Measurements from ENCODE around the gene RANBP17. TPM values are rescaled to one million over a fixed set of nuclear protein-coding genes. Genes with fewer than 3 reads are reported as not detected.
A peak's percentile ranks its signal among the peaks of the same experiment; 100 is the strongest.
"Not testable (repeated sequence)": the region's sequence is repeated elsewhere in the genome, so short reads cannot be mapped to it uniquely, and the experiment has no call there.

Gene RANBP17
- total RNA-seq, 8 experiments from 2014 or later = 3.8 to 43.9 (median 25.5) TPM; not detected in 1

DNA sequence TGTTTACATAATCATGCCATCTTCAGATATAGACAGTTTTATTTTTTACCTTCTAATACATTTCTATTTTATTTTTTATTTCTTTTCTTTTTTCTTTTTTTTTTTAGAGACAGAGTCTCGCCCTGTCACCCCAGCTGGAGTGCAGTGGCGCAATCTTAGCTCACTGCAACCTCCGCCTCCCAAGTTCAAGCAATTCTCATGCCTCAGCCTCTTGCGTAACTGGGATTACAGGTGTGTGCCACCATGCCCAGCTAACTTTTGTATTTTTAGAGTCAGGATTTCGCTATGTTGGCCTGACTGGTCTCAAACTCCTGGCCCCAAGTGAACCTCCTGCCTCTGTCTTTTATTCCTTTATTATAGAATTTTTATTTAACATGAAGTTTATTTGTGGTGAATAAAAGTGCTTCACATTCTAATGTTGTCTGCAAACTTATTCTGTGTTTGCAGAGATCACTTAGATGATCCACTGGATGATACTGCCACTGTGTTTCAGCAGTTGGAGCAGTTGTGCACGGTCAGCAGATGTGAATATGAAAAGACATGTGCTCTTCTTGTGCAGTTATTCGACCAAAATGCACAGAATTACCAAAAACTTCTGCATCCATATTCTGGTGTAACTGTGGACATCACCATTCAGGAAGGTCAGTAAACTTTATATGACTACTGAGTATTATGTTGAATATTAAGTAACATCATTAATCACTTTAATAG, 62.2 kb downstream of the RANBP17 start:
- no peak for ATAC-seq (replicated peaks in 6 of 8)
- H3K27ac ChIP-seq = no peak overlapping the region
- 24 to 100% (median 96%) methylated on average over 2 to 7 of the region's 7 CpGs for WGBS, 10 experiments
- in situ Hi-C loops (cut with MboI; ENCODE audit: low pct_unique_long_range_greater_than_20kb in 2 of 9, low sequenced_read_pairs in 9 of 9, unreplicated experiment in 9 of 9) = no loop called here
- H3K4me3 ChIP-seq = no peak overlapping the region
- no peaks in the 10 kb centered on the region for H3K4me1 ChIP-seq (replicated peaks in 1 of 2)

DNA sequence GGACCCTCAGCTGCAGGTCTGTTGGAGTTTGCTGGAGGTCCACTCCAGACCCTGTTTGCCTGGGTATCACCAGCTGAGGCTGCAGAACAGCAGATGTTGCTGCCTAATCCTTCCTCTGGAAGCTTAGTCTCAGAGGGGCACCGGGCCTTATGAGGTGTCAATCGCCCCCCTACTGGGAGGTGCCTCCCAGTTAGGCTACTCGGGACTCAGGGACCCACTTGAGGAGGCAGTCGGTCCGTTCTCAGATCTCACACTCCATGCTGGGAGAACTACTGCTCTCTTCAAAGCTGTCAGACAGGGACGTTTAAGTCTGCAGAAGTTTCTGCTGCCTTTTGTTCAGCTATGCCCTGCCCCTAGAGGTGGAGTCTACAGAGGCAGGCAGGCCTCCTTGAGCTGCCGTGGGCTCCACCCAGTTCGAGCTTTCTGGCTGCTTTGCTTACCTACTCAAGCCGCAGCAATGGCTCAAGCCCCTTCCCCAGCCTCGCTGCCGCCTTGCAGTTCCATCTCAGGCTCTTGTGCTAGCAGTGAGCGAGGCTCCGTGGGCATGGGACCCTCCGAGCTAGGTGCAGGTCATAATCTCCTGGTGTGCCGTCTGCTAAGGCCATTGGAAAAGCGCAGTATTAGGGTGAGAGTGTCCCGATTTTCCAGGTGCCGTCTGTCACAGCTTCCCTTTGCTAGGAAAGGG, 73.9 kb downstream of the RANBP17 start:
- in situ Hi-C loops (cut with MboI; ENCODE audit: low pct_unique_long_range_greater_than_20kb in 2 of 9, low sequenced_read_pairs in 9 of 9, unreplicated experiment in 9 of 9); H3K4me3 ChIP-seq; H3K27ac ChIP-seq; ATAC-seq (replicated peaks in 6 of 8); H3K4me1 ChIP-seq (replicated peaks in 1 of 2): not testable (repeated sequence)
- WGBS, 10 experiments = 40 to 98% (median 72%) methylated on average over 2 to 6 of the region's 18 CpGs; no CpG with 5 or more reads in 5 of the 10 experiments

DNA sequence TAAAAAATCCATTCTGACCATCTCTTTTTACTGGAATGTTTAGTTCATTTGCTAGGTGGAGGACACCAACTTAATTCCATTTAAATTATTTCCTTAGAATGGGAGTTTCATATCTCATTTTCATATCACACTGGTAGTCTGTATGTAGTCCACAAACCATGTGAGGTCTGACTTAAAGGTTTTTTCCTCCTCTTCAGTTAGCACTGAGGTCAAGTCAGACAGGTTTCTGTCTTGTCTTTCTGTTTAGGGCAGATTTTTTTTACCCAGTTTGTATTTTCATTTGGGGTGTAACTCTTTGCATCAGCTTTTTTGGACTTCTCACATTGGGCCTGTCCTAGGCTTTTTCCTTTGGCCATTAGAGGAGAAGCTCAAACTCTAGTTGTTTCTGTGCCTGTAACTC, 75.3 kb downstream of the RANBP17 start:
- no peak overlapping the region for H3K27ac ChIP-seq
- H3K4me1 ChIP-seq (replicated peaks in 1 of 2) = no peaks in the 10 kb centered on the region
- in situ Hi-C loops (cut with MboI; ENCODE audit: low pct_unique_long_range_greater_than_20kb in 2 of 9, low sequenced_read_pairs in 9 of 9, unreplicated experiment in 9 of 9) = no loop called here
- no peak overlapping the region for H3K4me3 ChIP-seq
- ATAC-seq (replicated peaks in 6 of 8) = no peak

DNA sequence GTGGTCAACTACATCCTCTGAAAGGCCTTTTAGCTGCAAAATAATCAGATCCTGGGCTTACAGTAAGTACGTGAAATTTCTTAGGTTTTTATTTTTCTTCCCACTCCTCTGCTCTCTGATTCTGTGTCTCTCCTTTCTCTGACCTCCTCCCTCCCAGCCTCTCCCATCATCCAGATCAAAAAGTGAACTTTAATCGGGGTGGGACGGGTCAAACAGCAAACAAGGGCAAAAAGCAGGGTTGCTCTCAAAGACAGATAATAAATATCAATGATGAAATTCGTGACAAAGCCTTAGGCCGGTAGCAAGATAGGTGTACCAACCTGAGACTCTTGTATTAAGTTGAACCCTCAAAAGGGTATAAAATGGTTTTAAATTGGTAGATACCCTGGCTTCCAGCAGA, 76.1 kb downstream of the RANBP17 start:
- no peak overlapping the region for H3K4me3 ChIP-seq
- no peak for ATAC-seq (replicated peaks in 6 of 8)
- in situ Hi-C loops (cut with MboI; ENCODE audit: low pct_unique_long_range_greater_than_20kb in 2 of 9, low sequenced_read_pairs in 9 of 9, unreplicated experiment in 9 of 9) = no loop called here
- no peak overlapping the region for H3K27ac ChIP-seq
- WGBS, 10 experiments = 0 to 100% (median 53%) methylated on average over 1 to 5 of the region's 5 CpGs; no CpG with 5 or more reads in 2 of the 10 experiments
- no peaks in the 10 kb centered on the region for H3K4me1 ChIP-seq (replicated peaks in 1 of 2)

DNA sequence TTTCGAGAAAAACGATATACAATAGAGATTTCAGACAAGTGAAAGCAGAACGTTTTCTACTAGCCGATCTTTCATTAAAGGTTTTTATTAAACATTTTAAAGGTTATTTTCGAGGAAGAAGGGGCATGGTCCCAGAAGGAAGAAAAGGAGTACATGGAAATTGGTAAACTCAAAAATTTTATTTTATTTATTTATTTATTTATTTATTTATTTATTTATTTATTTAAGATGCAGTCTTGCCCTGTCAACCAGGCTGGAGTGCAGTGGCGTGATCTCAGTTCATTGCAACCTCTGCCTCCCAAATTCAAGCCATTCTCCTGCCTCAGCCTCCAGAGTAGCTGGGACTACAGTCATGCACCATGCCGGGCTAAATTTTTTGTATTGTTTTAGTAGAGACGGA, 77.4 kb downstream of the RANBP17 start:
- Histone ChIP-seq H3K4me1 (replicated peaks in 1 of 2) (no peaks in the 10 kb centered on the region), H3K4me3 (no peak overlapping the region), H3K27ac (no peak overlapping the region)
- in situ Hi-C loops (cut with MboI; ENCODE audit: low pct_unique_long_range_greater_than_20kb in 2 of 9, low sequenced_read_pairs in 9 of 9, unreplicated experiment in 9 of 9) = no loop called here
- ATAC-seq (replicated peaks in 6 of 8) = no peak
- 37 to 89% (median 74%) methylated on average over 4 to 8 of the region's 8 CpGs for WGBS, 10 experiments

DNA sequence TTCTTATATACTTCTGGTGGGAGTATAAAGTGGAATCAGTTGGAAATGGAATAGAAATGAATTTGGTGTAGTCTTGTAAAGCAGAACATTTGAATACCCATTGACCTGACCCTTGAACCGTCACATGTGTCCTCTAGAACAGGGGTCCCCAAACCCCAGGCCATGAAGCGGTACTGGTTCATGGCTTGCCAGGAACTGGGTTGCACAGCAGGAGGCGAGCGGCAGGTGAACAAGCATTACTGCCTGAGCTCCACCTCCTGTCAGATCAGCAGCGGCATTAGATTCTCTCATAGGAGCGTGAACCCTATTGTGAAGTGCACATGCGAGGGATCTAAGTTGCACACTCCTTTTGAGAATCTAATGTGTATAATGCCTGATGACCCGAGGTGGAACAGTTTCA, 80.0 kb downstream of the RANBP17 start:
- H3K4me1 ChIP-seq (replicated peaks in 1 of 2) = no peaks in the 10 kb centered on the region
- H3K4me3 ChIP-seq = no peak overlapping the region
- H3K27ac ChIP-seq = no peak overlapping the region
- in situ Hi-C loops (cut with MboI; ENCODE audit: low pct_unique_long_range_greater_than_20kb in 2 of 9, low sequenced_read_pairs in 9 of 9, unreplicated experiment in 9 of 9) = no loop called here
- ATAC-seq (replicated peaks in 6 of 8) = no peak
- 0 to 97% (median 85%) methylated on average over 1 to 6 of the region's 8 CpGs; no CpG with 5 or more reads in 4 of the 10 experiments for WGBS, 10 experiments

DNA sequence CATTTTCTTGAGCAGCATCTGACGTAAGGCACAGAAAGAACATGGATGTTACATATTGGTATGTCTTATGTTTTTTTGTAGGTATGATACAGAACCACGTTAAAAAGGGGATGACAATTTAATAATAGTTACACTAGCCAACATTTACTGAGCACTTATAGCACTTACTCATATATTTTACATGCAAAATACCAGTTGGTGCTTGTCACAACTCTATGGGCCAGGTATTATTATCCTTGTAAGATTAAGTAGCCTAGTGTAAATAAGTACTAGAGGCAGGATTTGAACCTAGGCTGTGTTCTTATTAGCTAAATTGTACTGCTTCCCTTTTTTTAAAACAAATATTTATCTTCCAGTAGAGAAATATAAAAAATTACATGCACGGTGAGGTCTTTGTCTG, 83.5 kb downstream of the RANBP17 start:
- Histone ChIP-seq H3K27ac (no peak overlapping the region), H3K4me1 (replicated peaks in 1 of 2) (no peaks in the 10 kb centered on the region), H3K4me3 (no peak overlapping the region)
- no peak for ATAC-seq (replicated peaks in 6 of 8)
- WGBS, 10 experiments = 33 to 100% (median 89%) methylated on average over 1 to 3 of the region's 3 CpGs; no CpG with 5 or more reads in 1 of the 10 experiments
- in situ Hi-C loops (cut with MboI; ENCODE audit: low pct_unique_long_range_greater_than_20kb in 2 of 9, low sequenced_read_pairs in 9 of 9, unreplicated experiment in 9 of 9) = no loop called here

DNA sequence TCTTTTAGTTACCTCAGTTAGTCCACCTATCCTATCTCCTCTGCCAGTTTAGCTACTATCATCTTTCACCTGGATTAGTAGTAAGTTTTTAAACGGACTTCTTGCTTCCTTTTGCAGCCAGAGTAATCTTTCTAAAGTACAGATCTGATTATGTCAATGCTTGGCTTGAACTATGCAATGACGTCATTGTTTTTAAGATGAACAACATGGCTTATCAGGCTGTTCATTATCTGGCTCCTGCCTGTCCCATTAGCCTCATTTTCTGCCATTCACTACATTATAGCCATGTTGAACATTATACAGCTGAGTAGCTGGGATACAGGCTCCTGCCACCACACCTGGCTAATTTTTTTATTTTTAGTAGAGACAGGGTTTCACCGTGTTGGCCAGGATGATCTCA, 98.7 kb downstream of the RANBP17 start:
- in situ Hi-C loops (cut with MboI; ENCODE audit: low pct_unique_long_range_greater_than_20kb in 2 of 9, low sequenced_read_pairs in 9 of 9, unreplicated experiment in 9 of 9) = no loop called here
- ATAC-seq (replicated peaks in 6 of 8) = no peak

DNA sequence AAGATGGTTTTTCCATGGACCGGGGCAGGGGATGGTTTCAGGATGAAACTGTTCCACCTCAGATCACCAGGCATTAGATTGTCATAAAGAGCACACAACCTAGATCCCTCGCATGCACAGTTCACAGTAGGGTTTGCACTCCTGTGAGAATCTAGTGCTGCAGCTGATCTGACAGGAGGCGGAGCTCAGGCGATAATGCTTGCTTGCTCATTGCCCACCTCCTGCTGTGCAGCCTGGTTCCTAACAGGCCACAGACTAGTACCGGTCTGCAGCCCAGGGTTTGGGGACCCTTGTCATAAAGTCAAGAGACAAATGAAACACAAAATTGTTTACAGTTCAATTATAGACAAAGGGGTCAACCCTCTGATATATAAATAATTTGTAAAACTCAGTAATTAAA, 101.7 kb downstream of the RANBP17 start:
- no peak overlapping the region for H3K27ac ChIP-seq
- no peaks in the 10 kb centered on the region for H3K4me1 ChIP-seq (replicated peaks in 1 of 2)
- H3K4me3 ChIP-seq = no peak overlapping the region
- ATAC-seq (replicated peaks in 6 of 8) = no peak
- in situ Hi-C loops (cut with MboI; ENCODE audit: low pct_unique_long_range_greater_than_20kb in 2 of 9, low sequenced_read_pairs in 9 of 9, unreplicated experiment in 9 of 9) = no loop called here
- 0 to 100% (median 60%) methylated on average over 1 to 4 of the region's 5 CpGs; no CpG with 5 or more reads in 1 of the 10 experiments for WGBS, 10 experiments

More for the DNA sequence above, 98.7 kb downstream of the RANBP17 start:
- Histone ChIP-seq H3K4me1 (replicated peaks in 1 of 2) (no peaks in the 10 kb centered on the region), H3K27ac (no peak overlapping the region), H3K4me3 (no peak overlapping the region)
- whole genome bisulfite sequencing, 10 experiments = 0 to 100% (median 67%) methylated on average over 1 to 3 of the region's 3 CpGs; no CpG with 5 or more reads in 1 of the 10 experiments

DNA sequence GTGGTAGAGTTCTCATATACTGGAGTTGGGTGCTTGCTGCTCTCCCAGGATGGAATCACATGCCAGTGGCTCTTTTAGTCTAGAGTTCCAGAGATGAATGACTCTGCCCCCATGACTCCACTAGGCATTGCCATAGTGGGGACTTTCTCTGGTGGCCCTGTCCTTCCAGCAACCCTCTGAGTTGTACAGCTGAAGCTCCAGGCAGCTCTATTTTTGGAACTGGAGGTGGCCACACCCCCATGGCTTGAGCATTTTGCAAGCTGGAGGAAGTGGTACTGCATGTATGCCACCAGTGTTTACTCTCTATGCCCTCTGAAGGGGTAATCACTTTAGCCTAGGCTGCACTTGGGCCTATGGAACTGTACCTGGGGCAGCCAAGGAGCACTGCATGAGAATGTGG, 112.6 kb downstream of the RANBP17 start:
- H3K27ac ChIP-seq = no peak overlapping the region
- H3K4me3 ChIP-seq = no peak overlapping the region
- ATAC-seq (replicated peaks in 6 of 8) = no peak
- no peaks in the 10 kb centered on the region for H3K4me1 ChIP-seq (replicated peaks in 1 of 2)
- in situ Hi-C loops (cut with MboI; ENCODE audit: low pct_unique_long_range_greater_than_20kb in 2 of 9, low sequenced_read_pairs in 9 of 9, unreplicated experiment in 9 of 9) = no loop called here

DNA sequence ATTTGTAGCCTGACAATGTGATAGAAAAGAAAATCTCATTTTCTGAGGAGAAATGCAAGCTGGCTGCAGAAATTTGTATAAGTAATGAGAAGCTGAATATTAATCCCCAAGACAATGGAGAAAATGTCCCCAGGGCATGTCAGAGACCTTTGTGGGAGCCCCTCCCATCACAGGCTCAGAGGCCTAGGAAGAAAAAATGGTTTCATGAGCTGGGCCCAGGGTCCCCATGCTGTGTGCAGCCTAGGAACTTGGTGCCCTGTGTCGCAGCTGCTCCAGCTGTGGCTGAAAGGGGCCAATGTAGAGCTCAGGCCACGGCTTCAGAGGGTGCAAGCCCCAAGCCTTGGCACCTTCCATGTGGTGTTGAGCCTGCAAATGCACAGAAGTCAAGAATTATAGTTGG, 118.4 kb downstream of the RANBP17 start:
- not testable (repeated sequence) for H3K4me1 ChIP-seq (replicated peaks in 1 of 2); H3K27ac ChIP-seq; ATAC-seq (replicated peaks in 6 of 8); H3K4me3 ChIP-seq
- in situ Hi-C loops (cut with MboI; ENCODE audit: low pct_unique_long_range_greater_than_20kb in 2 of 9, low sequenced_read_pairs in 9 of 9, unreplicated experiment in 9 of 9) = loop anchor here in 1 of 9 experiments (25.0 kb wide), 1 partner anchor 357 kb away; no protein-coding TSS in a partner anchor
- 100% methylated on average over 2 of the region's 2 CpGs; no CpG with 5 or more reads in 8 of the 10 experiments for WGBS, 10 experiments

DNA sequence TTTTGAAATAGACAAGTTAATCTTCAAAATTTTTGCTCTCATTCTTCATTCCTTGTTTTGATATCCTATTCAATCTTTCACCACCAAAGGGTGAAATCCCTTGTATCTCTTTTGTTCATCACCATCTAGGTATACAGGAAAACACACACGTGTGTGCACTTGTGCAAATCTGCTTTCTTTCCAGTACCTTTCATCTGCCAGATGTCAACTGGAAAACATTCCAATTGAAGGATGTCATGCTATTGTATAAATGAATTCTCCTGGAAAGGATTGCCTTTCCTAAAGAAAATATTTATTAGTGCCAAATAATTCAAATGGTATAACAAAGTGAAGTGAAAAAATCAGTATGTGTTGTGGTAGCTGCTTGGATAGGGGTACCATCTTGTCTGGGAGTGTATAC, 123.7 kb downstream of the RANBP17 start:
- ATAC-seq (replicated peaks in 6 of 8) = no peak
- in situ Hi-C loops (cut with MboI; ENCODE audit: low pct_unique_long_range_greater_than_20kb in 2 of 9, low sequenced_read_pairs in 9 of 9, unreplicated experiment in 9 of 9) = loop anchor here in 1 of 9 experiments (25.0 kb wide), 1 partner anchor 352 kb away; no protein-coding TSS in a partner anchor

DNA sequence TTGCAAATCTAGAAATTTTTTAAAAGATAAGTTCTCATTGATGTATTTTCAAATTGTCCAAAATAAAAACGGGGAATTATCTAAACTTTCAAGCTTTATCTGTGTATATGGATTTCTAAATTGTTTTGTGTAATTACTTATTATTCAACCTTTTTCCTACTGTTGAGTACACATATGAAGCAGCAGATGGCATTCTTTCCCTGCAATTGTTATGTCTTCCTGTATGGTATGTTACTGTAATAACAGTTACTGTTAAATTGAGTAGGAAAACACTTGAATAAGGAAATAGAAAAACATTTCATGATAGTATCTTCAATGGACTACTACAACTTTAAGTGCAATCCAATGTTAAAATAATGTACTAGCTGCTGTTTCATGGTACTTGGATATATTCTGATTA, 124.8 kb downstream of the RANBP17 start:
- no peak overlapping the region for H3K27ac ChIP-seq
- in situ Hi-C loops (cut with MboI; ENCODE audit: low pct_unique_long_range_greater_than_20kb in 2 of 9, low sequenced_read_pairs in 9 of 9, unreplicated experiment in 9 of 9) = loop anchor here in 1 of 9 experiments (25.0 kb wide), 1 partner anchor 351 kb away; no protein-coding TSS in a partner anchor
- 0 to 83% (median 0%) methylated on average over 1 of the region's 1 CpG; no CpG with 5 or more reads in 3 of the 10 experiments for WGBS, 10 experiments
- peak in 1 of 8 experiments; percentile 46 for ATAC-seq (replicated peaks in 6 of 8)
- no peak overlapping the region for H3K4me3 ChIP-seq
- H3K4me1 ChIP-seq (replicated peaks in 1 of 2) = no peaks in the 10 kb centered on the region

More for the DNA sequence above, 123.7 kb downstream of the RANBP17 start:
- Histone ChIP-seq H3K4me3 (no peak overlapping the region), H3K27ac (no peak overlapping the region), H3K4me1 (replicated peaks in 1 of 2) (no peaks in the 10 kb centered on the region)
- WGBS, 10 experiments = 0 to 71% (median 21%) methylated on average over 1 of the region's 1 CpG; no CpG with 5 or more reads in 4 of the 10 experiments
